Keratinocyte (primary cell): ENCODE measurements around the gene CENPO. TPM values are rescaled to one million over a fixed set of nuclear protein-coding genes. Genes with fewer than 3 reads are reported as not detected.

Experiments
- DNase-seq: peaks from one replicate; pipeline ENCODE4 v3.0.0-alpha.2; 2011; ENCODE audit warnings: low read depth, missing footprints, low spot score
- FAIRE-seq: peaks from 2 replicates; lab custom pipeline; 2011; peaks lifted over from hg19 to GRCh38; lab: Jason Lieb, UNC
- H2AFZ ChIP-seq: 2 replicates; pipeline ENCODE4 v1.6.0; 2012; ENCODE audit warnings: low read length, control low read depth, inconsistent platforms; ENCODE audit not compliant: control insufficient read depth
- H3K27ac ChIP-seq: 2 replicates; pipeline ENCODE4 v1.5.1; 2011; ENCODE audit warnings: low read length; ENCODE audit not compliant: control insufficient read depth, insufficient read depth
- H3K27me3 ChIP-seq: 3 replicates; pipeline ENCODE4 v1.6.0; 2011; ENCODE audit warnings: low read length; ENCODE audit not compliant: control insufficient read depth, insufficient read depth; ENCODE audit errors: extremely low read depth
- H3K36me3 ChIP-seq, 2 experiments: 2 replicates in 1 of 2; 3 replicates in 1 of 2; pipeline ENCODE4 v1.5.1; 2011; ENCODE audit warnings: low read length in 2 of 2, mild to moderate bottlenecking in 1 of 2; ENCODE audit not compliant: control insufficient read depth in 2 of 2, insufficient read depth in 2 of 2; ENCODE audit errors: extremely low read depth in 1 of 2
- H3K4me1 ChIP-seq: 3 replicates; pipeline ENCODE4 v1.5.1; 2011; ENCODE audit warnings: low read length; ENCODE audit not compliant: control insufficient read depth, insufficient read depth; ENCODE audit errors: extremely low read depth
- H3K4me2 ChIP-seq: 3 replicates; pipeline ENCODE4 v1.6.0; 2011; ENCODE audit warnings: low read depth, low read length; ENCODE audit not compliant: control insufficient read depth, insufficient read depth; ENCODE audit errors: extremely low read depth
- H3K4me3 ChIP-seq, 3 experiments: fragments of 200-600 bp in 1 of 3; sonication (generic) in 1 of 3; 2 replicates in 2 of 3; 3 replicates in 1 of 3; pipeline ENCODE4 v1.5.1; 2011 to 2016; ENCODE audit warnings: low read length in 3 of 3, mild to moderate bottlenecking in 3 of 3, control low read depth in 2 of 3, inconsistent platforms in 1 of 3, low read depth in 1 of 3, mixed read lengths in 1 of 3, mixed run types in 1 of 3, moderate library complexity in 1 of 3; ENCODE audit not compliant: control insufficient read depth in 2 of 3, insufficient read depth in 2 of 3; ENCODE audit errors: extremely low read depth in 1 of 3
- H3K79me2 ChIP-seq: 2 replicates; pipeline ENCODE4 v1.6.0; 2012; ENCODE audit warnings: low read length; ENCODE audit not compliant: control insufficient read depth, insufficient read depth
- H3K9ac ChIP-seq: 3 replicates; pipeline ENCODE4 v1.6.0; 2011; ENCODE audit warnings: low read length; ENCODE audit not compliant: control insufficient read depth, insufficient read depth; ENCODE audit errors: extremely low read depth
- H3K9me1 ChIP-seq: 3 replicates; pipeline ENCODE4 v1.6.0; 2011; ENCODE audit warnings: low read length; ENCODE audit not compliant: control insufficient read depth, insufficient read depth; ENCODE audit errors: extremely low read depth
- H3K9me3 ChIP-seq: 2 replicates; pipeline ENCODE4 v1.5.1; 2012; ENCODE audit warnings: low read depth, low read length; ENCODE audit not compliant: control insufficient read depth
- H4K20me1 ChIP-seq: 3 replicates; pipeline ENCODE4 v1.6.0; 2011; ENCODE audit warnings: low read length; ENCODE audit not compliant: control insufficient read depth, insufficient read depth; ENCODE audit errors: extremely low read depth
- CTCF ChIP-seq, 3 experiments: IDR thresholded peaks in 1 of 3; conservative IDR thresholded peaks in 1 of 3; optimal IDR thresholded peaks in 1 of 3; 2 replicates in 2 of 3; 3 replicates in 1 of 3; pipeline versions ENCODE3 to v1.5.1; 2011; ENCODE audit warnings: low read length in 3 of 3, mild to moderate bottlenecking in 3 of 3, moderate library complexity in 2 of 3, control low read depth in 1 of 3, inconsistent platforms in 1 of 3; ENCODE audit not compliant: insufficient read depth in 2 of 3; ENCODE audit errors: extremely low read depth in 1 of 3
- EZH2 ChIP-seq: IDR thresholded peaks from one replicate; pipeline ENCODE4 v1.6.1; 2012; ENCODE audit warnings: inconsistent platforms, mild to moderate bottlenecking, low read length, moderate library complexity
- dilution Hi-C: fragments of 300-500 bp; cut with MboI; formaldehyde crosslinking; loops from one replicate; pipeline ENCODE4 v1.7.0; 2020; ENCODE audit warnings: low sequenced_read_pairs; ENCODE audit not compliant: extremely low pct_ligation_motif_present
- polyA plus RNA-seq, 5 experiments: library from polyadenylated mRNA; depleted of rRNA in 3 of 5; stranded (reverse) in 3 of 5; stranded (forward) in 1 of 5; unstranded in 1 of 5; fragments of >200 nt; gene quantifications; 1 replicate in 1 of 5; 2 replicates in 3 of 5; 3 replicates in 1 of 5; pipeline versions ENCODE4 v1.2.1 to v1.2.3, GENCODE V29; 2011 to 2012; ENCODE audit warnings: missing spikeins in 2 of 5, low read depth in 1 of 5, low replicate concordance in 1 of 5

Gene CENPO
- polyA plus RNA-seq, 1 donor (not counting 4 experiments of a cell fraction or from before 2014, with no cell fraction given), result 12.1 TPM

GRCh38 chr2:24754985-24755705 lies 38.1 kb upstream of the CENPO start:
- FAIRE-seq, result no peak
- H3K4me1 ChIP-seq, result no peaks in the 10 kb centered on the region
- no peaks in the 10 kb centered on the region for H3K79me2 ChIP-seq
- no peak overlapping the region for H3K4me2 ChIP-seq
- H3K4me3 ChIP-seq, result no peak overlapping the region
- TF ChIP-seq CTCF (optimal IDR thresholded peaks at IDR 0.05 in 1 of 3, IDR thresholded peaks at IDR 0.05 in 1 of 3, conservative IDR thresholded peaks at IDR 0.05 in 1 of 3; ENCODE audit: extremely low read depth in 1 of 3, insufficient read depth in 2 of 3, low read length in 3 of 3) (no peak), EZH2 (no peak)
- no peak overlapping the region for H3K9ac ChIP-seq
- dilution Hi-C loops, result no loop called here
- no peaks in the 10 kb centered on the region for H3K27me3 ChIP-seq
- no peaks in the 10 kb centered on the region for H4K20me1 ChIP-seq
- H3K27ac ChIP-seq, result no peak overlapping the region
- no peaks in the 10 kb centered on the region for H3K36me3 ChIP-seq
- DNase-seq, result no peak
- H2AFZ ChIP-seq, result no peak overlapping the region
- H3K9me1 ChIP-seq, result no peaks in the 10 kb centered on the region
- H3K9me3 ChIP-seq, result no peaks in the 10 kb centered on the region

DNA sequence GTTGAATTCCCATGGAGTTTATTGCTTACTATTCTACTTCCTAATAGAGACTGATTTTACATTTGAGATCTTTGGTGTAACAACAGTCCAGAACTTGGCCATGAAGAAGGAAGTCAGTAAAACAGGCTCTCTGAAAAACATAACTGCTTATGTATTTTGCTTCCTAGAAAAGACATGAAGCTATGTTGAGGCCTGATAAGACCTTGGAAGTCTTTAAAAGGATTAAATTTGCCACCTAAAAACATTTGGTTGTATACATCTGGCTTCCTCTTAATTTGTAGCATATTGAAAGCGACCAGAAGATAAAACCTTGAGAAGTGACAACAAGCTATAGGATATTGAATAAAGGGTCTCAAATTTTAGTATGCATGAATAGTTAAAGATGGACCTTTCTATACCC lies 36.4 kb upstream of the CENPO start:
- FAIRE-seq (no peak), DNase-seq (no peak)
- Histone ChIP-seq H2AFZ (no peak overlapping the region), H3K27ac (no peak overlapping the region), H4K20me1 (no peaks in the 10 kb centered on the region), H3K36me3 (no peaks in the 10 kb centered on the region), H3K4me1 (no peaks in the 10 kb centered on the region), H3K9me1 (no peaks in the 10 kb centered on the region), H3K27me3 (no peaks in the 10 kb centered on the region), H3K9ac (no peak overlapping the region), H3K4me3 (no peak overlapping the region), H3K79me2 (no peaks in the 10 kb centered on the region), H3K9me3 (no peaks in the 10 kb centered on the region), H3K4me2 (no peak overlapping the region)
- TF ChIP-seq CTCF (optimal IDR thresholded peaks at IDR 0.05 in 1 of 3, IDR thresholded peaks at IDR 0.05 in 1 of 3, conservative IDR thresholded peaks at IDR 0.05 in 1 of 3; ENCODE audit: extremely low read depth in 1 of 3, insufficient read depth in 2 of 3, low read length in 3 of 3) (no peak), EZH2 (no peak)
- dilution Hi-C loops, result no loop called here
